Neuronal stem cell (in vitro differentiated cells): ENCODE results near the gene KLHDC4.

Experiments used
- DNase-seq: peaks from one replicate; pipeline ENCODE4 v3.0.0-alpha.2; 2013; ENCODE audit warnings: low spot score
- H2AFZ ChIP-seq: one replicate; pipeline ENCODE4 v1.6.1; 2013; ENCODE audit warnings: mild to moderate bottlenecking, low read length, inconsistent platforms
- H2AK5ac ChIP-seq: 2 replicates; pipeline ENCODE4 v1.6.1; 2013; ENCODE audit warnings: low read depth, mild to moderate bottlenecking, inconsistent platforms, low read length, moderate library complexity, mixed read lengths
- H2BK120ac ChIP-seq: 2 replicates; pipeline ENCODE4 v1.6.1; 2013; ENCODE audit warnings: low read depth, mild to moderate bottlenecking, inconsistent platforms, low read length, moderate library complexity, mixed read lengths
- H2BK12ac ChIP-seq: one replicate; pipeline ENCODE4 v1.6.1; 2013; ENCODE audit warnings: low read length, inconsistent platforms
- H2BK15ac ChIP-seq: 2 replicates; pipeline ENCODE4 v1.6.1; 2013; ENCODE audit warnings: mild to moderate bottlenecking, low read length, inconsistent platforms, mixed read lengths
- H2BK5ac ChIP-seq: one replicate; pipeline ENCODE4 v1.6.1; 2013; ENCODE audit warnings: inconsistent platforms, mild to moderate bottlenecking, low read length, moderate library complexity
- H3K14ac ChIP-seq: one replicate; pipeline ENCODE4 v1.6.1; 2013; ENCODE audit warnings: low read length, inconsistent platforms
- H3K18ac ChIP-seq: 2 replicates; pipeline ENCODE4 v1.6.1; 2013; ENCODE audit warnings: low read length, inconsistent platforms
- H3K23ac ChIP-seq: 2 replicates; pipeline ENCODE4 v1.6.1; 2013; ENCODE audit warnings: low read depth, mild to moderate bottlenecking, mixed read lengths, low read length, inconsistent platforms; ENCODE audit not compliant: poor library complexity
- H3K27ac ChIP-seq: replicated peaks from 3 replicates; pipeline ENCODE4 v1.5.1; 2013; ENCODE audit warnings: low read length, inconsistent platforms
- H3K27me3 ChIP-seq, 3 experiments: 2 replicates each; pipeline ENCODE4 v1.6.1; 2013; ENCODE audit warnings: low read length in 3 of 3, mild to moderate bottlenecking in 2 of 3, inconsistent platforms in 1 of 3, low read depth in 1 of 3, mixed read lengths in 1 of 3, moderate library complexity in 1 of 3; ENCODE audit not compliant: control insufficient read depth in 3 of 3, insufficient read depth in 3 of 3
- H3K36me3 ChIP-seq, 2 donors: replicated peaks in 1 of 2; 2 replicates each; pipeline ENCODE4 v1.6.1; 2013; ENCODE audit warnings: low read length in 2 of 2; ENCODE audit not compliant: control insufficient read depth in 2 of 2, insufficient read depth in 2 of 2
- H3K4ac ChIP-seq: 2 replicates; pipeline ENCODE4 v1.6.1; 2013; ENCODE audit warnings: inconsistent platforms, mild to moderate bottlenecking, low read length, moderate library complexity
- H3K4me1 ChIP-seq, 2 donors: 1 replicate in 1 of 2; 2 replicates in 1 of 2; pipeline ENCODE4 v1.6.1; 2013; ENCODE audit warnings: low read length in 2 of 2, low read depth in 1 of 2; ENCODE audit not compliant: control insufficient read depth in 2 of 2, insufficient read depth in 1 of 2
- H3K4me2 ChIP-seq: one replicate; pipeline ENCODE4 v1.6.1; 2013; ENCODE audit warnings: mild to moderate bottlenecking, low read length, inconsistent platforms; ENCODE audit not compliant: insufficient read depth, poor library complexity, severe bottlenecking
- H3K4me3 ChIP-seq, 2 donors: 2 replicates each; pipeline ENCODE4 v1.5.1; 2013; ENCODE audit warnings: low read length in 2 of 2, mild to moderate bottlenecking in 2 of 2, inconsistent platforms in 1 of 2, moderate library complexity in 1 of 2
- H3K79me1 ChIP-seq: one replicate; pipeline ENCODE4 v1.6.1; 2013; ENCODE audit warnings: low read depth, mild to moderate bottlenecking, inconsistent platforms, low read length, moderate library complexity
- H3K9ac ChIP-seq: one replicate; pipeline ENCODE4 v1.6.1; 2013; ENCODE audit warnings: mild to moderate bottlenecking, low read depth, low read length, inconsistent platforms; ENCODE audit not compliant: poor library complexity
- H3K9me3 ChIP-seq, 2 donors: replicated peaks in 1 of 2; 2 replicates each; pipeline versions ENCODE3 to v1.6.1; 2013; ENCODE audit warnings: low read length in 2 of 2, mild to moderate bottlenecking in 2 of 2, inconsistent platforms in 1 of 2, low read depth in 1 of 2, mixed read lengths in 1 of 2, moderate library complexity in 1 of 2; ENCODE audit not compliant: control insufficient read depth in 2 of 2, insufficient read depth in 1 of 2
- H4K8ac ChIP-seq: one replicate; pipeline ENCODE4 v1.6.1; 2013; ENCODE audit warnings: low read depth, mild to moderate bottlenecking, inconsistent platforms, low read length, moderate library complexity
- H4K91ac ChIP-seq: one replicate; pipeline ENCODE4 v1.6.1; 2013; ENCODE audit warnings: low read length, low read depth, mild to moderate bottlenecking, inconsistent platforms; ENCODE audit not compliant: poor library complexity
- WGBS, 2 donors: extraction: QIAGEN DNeasy Blood & Tissue Kit; methylation state at CpG; one replicate each; pipeline ENCODE4 v1.1.7; 2013; ENCODE audit warnings: missing lambda C conversion rate in 2 of 2, mixed read lengths in 1 of 2; ENCODE audit not compliant: insufficient read length in 2 of 2, insufficient replicate concordance in 1 of 2; ENCODE audit errors: extremely low coverage in 2 of 2; 5-methylcytosine and 5-hydroxymethylcytosine counted together

Gene KLHDC4

GRCh38 chr16:87803385-87803784 is 37.6 kb upstream of the KLHDC4 start:
- WGBS, 2 donors, result no CpG with 5 or more reads among the region's 5 CpGs
- no peak overlapping the region for H3K9ac ChIP-seq

GRCh38 chr16:87802670-87803069 is 36.9 kb upstream of the KLHDC4 start:
- Histone ChIP-seq H3K4me3 (no peak overlapping the region), H3K79me1 (no peaks in the 10 kb centered on the region), H3K23ac (no peak overlapping the region), H4K8ac (no peak overlapping the region), H2BK5ac (no peak overlapping the region), H2BK120ac (no peak overlapping the region), H3K4me1 (peaks cover 6 to 9% of the 10 kb centered on the region in 2 donors), H3K9ac (no peak overlapping the region), H2BK15ac (no peak overlapping the region), H3K27me3 (peaks cover 0 to 8% (median 0%) of the 10 kb centered on the region in 3 experiments), H3K27ac (no peak overlapping the region), H4K91ac (peak overlapping the region; percentile 76), H3K14ac (no peak overlapping the region), H3K36me3 (no peaks in the 10 kb centered on the region), H2AFZ (no peak overlapping the region), H3K9me3 (no peaks in the 10 kb centered on the region), H3K18ac (peak overlapping the region; percentile 73), H2AK5ac (peak overlapping the region; percentile 17), H3K4me2 (no peak overlapping the region), H3K4ac (no peak overlapping the region), H2BK12ac (no peak overlapping the region)
- no peak for DNase-seq
- WGBS, 2 donors, result no CpG with 5 or more reads among the region's 8 CpGs

More at GRCh38 chr16:87803385-87803784, 37.6 kb upstream of the KLHDC4 start:
- Histone ChIP-seq H2BK120ac (no peak overlapping the region), H3K4me2 (no peak overlapping the region), H3K27me3 (peaks cover 0 to 8% (median 0%) of the 10 kb centered on the region in 3 experiments), H2AFZ (no peak overlapping the region), H4K91ac (peak overlapping the region; percentile 59), H3K9me3 (peaks cover 0 to 4% of the 10 kb centered on the region in 2 donors), H2BK12ac (no peak overlapping the region), H3K27ac (no peak overlapping the region), H3K18ac (no peak overlapping the region), H3K36me3 (no peaks in the 10 kb centered on the region), H2AK5ac (peak overlapping the region; percentile 17), H3K4ac (no peak overlapping the region), H3K4me3 (no peak overlapping the region), H2BK5ac (no peak overlapping the region), H3K23ac (no peak overlapping the region), H3K79me1 (no peaks in the 10 kb centered on the region), H3K4me1 (peaks cover 6 to 9% of the 10 kb centered on the region in 2 donors), H3K14ac (no peak overlapping the region), H4K8ac (no peak overlapping the region), H2BK15ac (no peak overlapping the region)
- no peak for DNase-seq

GRCh38 chr16:87801679-87802259 is 36.0 kb upstream of the KLHDC4 start:
- Histone ChIP-seq H3K14ac (no peak overlapping the region), H3K27me3 (peaks cover 0 to 8% (median 0%) of the 10 kb centered on the region in 3 experiments), H2BK12ac (no peak overlapping the region), H2AFZ (no peak overlapping the region), H3K9ac (no peak overlapping the region), H3K4me3 (no peak overlapping the region), H2AK5ac (peak overlapping the region; percentile 41), H2BK120ac (no peak overlapping the region), H3K23ac (peak overlapping the region; percentile 29), H3K4me2 (no peak overlapping the region), H3K9me3 (no peaks in the 10 kb centered on the region), H3K36me3 (no peaks in the 10 kb centered on the region), H3K4me1 (peaks cover 4 to 7% of the 10 kb centered on the region in 2 donors), H4K91ac (peak overlapping the region; percentile 53), H3K27ac (no peak overlapping the region), H2BK15ac (no peak overlapping the region), H2BK5ac (no peak overlapping the region), H3K4ac (no peak overlapping the region), H4K8ac (no peak overlapping the region), H3K18ac (peak overlapping the region; percentile 7), H3K79me1 (no peaks in the 10 kb centered on the region)
- WGBS, 2 donors, result no CpG with 5 or more reads among the region's 16 CpGs
- DNase-seq, result no peak

GRCh38 chr16:87800497-87800896 is 34.7 kb upstream of the KLHDC4 start:
- no peaks in the 10 kb centered on the region for H3K36me3 ChIP-seq
- no peak overlapping the region for H2BK120ac ChIP-seq
- no peak overlapping the region for H2AFZ ChIP-seq
- H3K4me1 ChIP-seq, result no peaks in the 10 kb centered on the region
- no peaks in the 10 kb centered on the region for H3K79me1 ChIP-seq
- H3K14ac ChIP-seq, result no peak overlapping the region
- no peaks in the 10 kb centered on the region for H3K9me3 ChIP-seq
- DNase-seq, result no peak
- H3K9ac ChIP-seq, result no peak overlapping the region
- WGBS, 2 donors, result no CpG with 5 or more reads among the region's 6 CpGs
- no peak overlapping the region for H3K23ac ChIP-seq
- H3K4me3 ChIP-seq, result no peak overlapping the region
- no peak overlapping the region for H3K4me2 ChIP-seq
- H3K27ac ChIP-seq, result no peak overlapping the region
- peaks cover 0 to 8% (median 0%) of the 10 kb centered on the region in 3 experiments for H3K27me3 ChIP-seq
- H4K91ac ChIP-seq, result no peak overlapping the region
- no peak overlapping the region for H2BK12ac ChIP-seq
- no peak overlapping the region for H3K4ac ChIP-seq
- H4K8ac ChIP-seq, result no peak overlapping the region
- H3K18ac ChIP-seq, result no peak overlapping the region
- H2AK5ac ChIP-seq, result no peak overlapping the region
- H2BK5ac ChIP-seq, result no peak overlapping the region
- H2BK15ac ChIP-seq, result no peak overlapping the region
